SK-N-SH treated with all-trans-retinoic acid at 6 μM for 48 hours (cell line): ENCODE measurements around the gene MARK3.

Experiments used
- ARNTL ChIP-seq: fragments of 450-650 bp; formaldehyde crosslinking; IDR thresholded peaks from 2 replicates; pipeline ENCODE4 v1.5.0; 2020; ENCODE audit warnings: low read depth, mild to moderate bottlenecking, moderate library complexity, borderline replicate concordance
- CREB5 ChIP-seq: fragments of 250-450 bp; sonication (Bioruptor Pico); IDR thresholded peaks from 2 replicates; pipeline ENCODE4 v1.5.1; 2020; ENCODE audit warnings: low read depth, mild to moderate bottlenecking, moderate library complexity
- PATZ1 ChIP-seq: fragments of 250-450 bp; sonication (Bioruptor Pico); IDR thresholded peaks from 2 replicates; pipeline ENCODE4 v1.8.0; 2020; ENCODE audit warnings: mild to moderate bottlenecking, moderate library complexity, borderline replicate concordance
- RARB ChIP-seq: fragments of 250-450 bp; sonication (Bioruptor Pico); IDR thresholded peaks from 2 replicates; pipeline ENCODE4 v1.8.0; 2021; ENCODE audit warnings: mild to moderate bottlenecking, moderate library complexity
- TOX ChIP-seq: fragments of 250-450 bp; sonication (Bioruptor Pico); IDR thresholded peaks from 2 replicates; pipeline ENCODE4 v1.8.0; 2021; ENCODE audit warnings: mild to moderate bottlenecking, moderate library complexity, borderline replicate concordance
- ZFP3 ChIP-seq: fragments of 250-450 bp; sonication (Bioruptor Pico); IDR thresholded peaks from 2 replicates; pipeline ENCODE4 v1.5.0; 2020; ENCODE audit warnings: mild to moderate bottlenecking, moderate library complexity

- no peak for TF ChIP-seq TOX (CRISPR knock-in tag)
- TF ChIP-seq ZFP3 (CRISPR knock-in tag), result no peak
- TF ChIP-seq ARNTL (CRISPR knock-in tag), result no peak
- TF ChIP-seq CREB5 (CRISPR knock-in tag), result no peak
- no peak for TF ChIP-seq RARB
- no peak for TF ChIP-seq PATZ1
Observed at GRCh38 chr14:103519837-103520212, 134.6 kb downstream of the MARK3 start.
